Astrocyte of the cerebellum (primary cell): ENCODE measurements around the gene SKAP1.

Experiments
- DNase-seq: peaks from one replicate; pipeline ENCODE4 v3.0.0-alpha.2; 2011; ENCODE audit warnings: low read depth
- H3K4me3 ChIP-seq: 2 replicates; pipeline ENCODE4 v1.5.1; 2011; ENCODE audit warnings: mild to moderate bottlenecking, low read depth, low read length, moderate library complexity
- in situ Hi-C: cut with HindIII; loops from 2 replicates; pipeline ENCODE4 v1.10.0; 2017; ENCODE audit warnings: low sequenced_read_pairs
- TF ChIP-seq, protein P1 (sequence below): IDR thresholded peaks from 2 replicates; pipeline ENCODE4 v1.5.1; 2012; ENCODE audit warnings: low read length, low read depth, moderate library complexity, mild to moderate bottlenecking; ENCODE audit errors: missing control alignments

SKAP1 gene

DNA sequence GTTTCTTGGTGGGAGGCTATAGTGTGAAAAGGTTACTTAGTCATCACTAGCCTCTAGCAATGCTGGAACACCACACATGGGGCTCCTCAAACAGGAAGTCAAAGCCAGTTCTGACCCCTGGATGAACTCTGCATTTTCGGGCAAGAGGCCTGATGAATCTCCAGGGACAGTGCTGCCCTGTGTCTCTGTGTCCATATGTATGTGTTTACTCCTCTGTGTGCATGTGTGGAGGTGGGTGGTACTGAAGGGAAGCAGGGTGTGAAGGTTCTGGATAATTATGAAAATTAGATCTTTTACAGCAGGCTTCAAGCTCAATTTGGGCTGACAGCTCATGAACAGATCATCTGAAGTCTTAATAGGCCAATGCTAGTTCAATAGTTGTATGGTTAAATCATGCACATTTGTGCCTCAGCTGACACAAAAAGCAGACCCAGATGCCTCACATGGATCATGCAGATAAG lies 188.9 kb downstream of the SKAP1 start:
- in situ Hi-C loops: no loop called here
- TF ChIP-seq, protein P1, sequence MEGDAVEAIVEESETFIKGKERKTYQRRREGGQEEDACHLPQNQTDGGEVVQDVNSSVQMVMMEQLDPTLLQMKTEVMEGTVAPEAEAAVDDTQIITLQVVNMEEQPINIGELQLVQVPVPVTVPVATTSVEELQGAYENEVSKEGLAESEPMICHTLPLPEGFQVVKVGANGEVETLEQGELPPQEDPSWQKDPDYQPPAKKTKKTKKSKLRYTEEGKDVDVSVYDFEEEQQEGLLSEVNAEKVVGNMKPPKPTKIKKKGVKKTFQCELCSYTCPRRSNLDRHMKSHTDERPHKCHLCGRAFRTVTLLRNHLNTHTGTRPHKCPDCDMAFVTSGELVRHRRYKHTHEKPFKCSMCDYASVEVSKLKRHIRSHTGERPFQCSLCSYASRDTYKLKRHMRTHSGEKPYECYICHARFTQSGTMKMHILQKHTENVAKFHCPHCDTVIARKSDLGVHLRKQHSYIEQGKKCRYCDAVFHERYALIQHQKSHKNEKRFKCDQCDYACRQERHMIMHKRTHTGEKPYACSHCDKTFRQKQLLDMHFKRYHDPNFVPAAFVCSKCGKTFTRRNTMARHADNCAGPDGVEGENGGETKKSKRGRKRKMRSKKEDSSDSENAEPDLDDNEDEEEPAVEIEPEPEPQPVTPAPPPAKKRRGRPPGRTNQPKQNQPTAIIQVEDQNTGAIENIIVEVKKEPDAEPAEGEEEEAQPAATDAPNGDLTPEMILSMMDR: no peak
- DNase-seq: peak; percentile 37
- no peak overlapping the region for H3K4me3 ChIP-seq

DNA sequence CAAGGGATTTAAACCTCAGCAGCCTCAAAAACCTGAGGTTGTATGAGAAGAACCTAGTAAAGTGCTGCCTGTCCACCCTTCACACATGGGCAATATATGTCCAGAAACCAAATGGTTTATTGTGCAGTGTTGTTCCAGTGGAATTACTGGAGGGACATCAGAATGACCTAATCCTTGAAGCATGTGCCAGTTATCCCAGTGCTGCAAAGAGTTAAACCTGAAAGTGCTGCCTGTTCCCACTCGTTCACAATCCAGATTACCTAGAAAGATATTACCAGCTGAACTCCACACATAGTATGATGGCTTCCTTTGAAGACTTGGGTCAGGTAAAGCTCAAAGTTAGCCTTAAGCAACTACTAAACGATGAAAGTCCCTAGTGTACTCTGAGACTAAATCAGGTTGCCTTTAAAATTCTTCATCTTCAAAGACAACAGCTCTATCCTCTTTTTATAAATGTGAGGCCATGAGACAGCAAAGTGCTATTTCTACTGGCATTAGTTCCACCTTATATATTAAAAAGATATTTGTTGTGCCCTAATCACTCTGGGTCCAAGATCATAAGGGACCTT lies 189.4 kb downstream of the SKAP1 start:
- no peak for DNase-seq
- TF ChIP-seq, protein P1: no peak
- in situ Hi-C loops: no loop called here
- H3K4me3 ChIP-seq: no peak overlapping the region

DNA sequence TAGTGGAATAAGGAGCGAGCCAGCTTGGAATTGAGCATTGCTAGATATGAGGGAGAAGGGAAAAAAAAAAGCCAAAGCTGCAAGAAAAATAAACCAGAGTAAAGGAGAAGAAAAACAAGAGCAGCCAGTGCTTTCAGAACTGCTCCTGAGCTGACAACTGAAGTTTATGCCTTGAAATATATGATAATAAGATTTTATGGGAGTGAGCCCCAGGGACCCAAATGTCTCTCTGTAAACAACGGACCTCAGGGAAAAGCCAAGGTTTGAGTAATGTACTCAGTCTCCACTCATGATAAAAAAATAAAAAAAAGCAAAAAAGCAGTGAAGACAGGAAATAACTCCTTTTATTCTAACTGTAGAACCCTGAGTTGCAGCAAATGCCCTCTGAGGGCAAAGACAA lies 189.9 kb downstream of the SKAP1 start:
- TF ChIP-seq, protein P1: no peak
- no peak for DNase-seq
- no peak overlapping the region for H3K4me3 ChIP-seq
- in situ Hi-C loops: no loop called here

DNA sequence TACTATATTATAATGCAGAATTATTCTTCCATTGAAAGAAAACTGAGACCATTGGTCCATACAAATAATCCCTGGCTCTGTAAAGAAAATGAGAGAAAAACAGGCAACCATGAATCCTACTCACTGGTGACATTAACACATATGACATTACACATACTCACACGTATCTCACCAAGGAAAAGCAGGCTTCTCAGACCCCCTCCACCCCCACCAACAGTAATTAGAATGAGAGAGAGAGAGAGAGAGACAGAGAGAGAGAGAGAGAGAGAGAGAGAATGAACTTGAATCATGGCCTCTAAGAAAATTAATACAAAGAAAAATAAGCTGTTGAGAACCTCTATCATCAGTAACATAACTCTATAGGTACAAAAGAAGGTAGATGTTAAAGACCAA lies 190.4 kb downstream of the SKAP1 start:
- no peak overlapping the region for H3K4me3 ChIP-seq
- no peak for DNase-seq
- TF ChIP-seq, protein P1: no peak
- in situ Hi-C loops: no loop called here

DNA sequence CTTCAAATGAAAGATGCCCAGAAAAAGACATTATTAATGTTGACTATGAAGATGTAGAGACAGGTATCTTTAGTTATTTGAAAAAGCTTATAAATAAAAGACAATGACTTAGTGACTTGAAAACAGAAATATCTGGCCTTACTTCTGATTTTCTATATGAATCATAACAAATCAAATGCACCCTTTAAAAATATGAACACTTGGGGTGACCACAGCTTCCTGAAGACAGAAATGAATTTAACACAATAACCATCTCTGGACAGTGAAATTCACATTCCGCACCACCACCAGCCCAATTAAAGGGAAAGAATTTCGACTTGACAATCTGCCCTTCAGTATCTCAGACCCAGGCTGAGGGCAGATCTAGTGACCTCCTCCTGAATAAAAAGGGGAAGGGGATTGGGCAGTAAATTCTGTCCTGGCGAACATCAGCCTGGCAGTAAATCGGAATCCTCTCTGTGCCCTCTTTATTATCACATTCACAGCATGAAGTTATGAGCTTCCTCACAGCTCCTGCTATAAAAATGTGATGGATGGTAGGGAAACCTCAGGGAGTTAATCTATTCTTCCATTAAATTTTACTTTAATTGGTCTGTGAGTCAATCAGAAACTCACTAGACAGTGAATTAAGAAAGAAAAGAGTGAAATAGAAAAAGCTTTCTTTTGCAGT lies 190.9 kb downstream of the SKAP1 start:
- DNase-seq: no peak
- no peak overlapping the region for H3K4me3 ChIP-seq
- in situ Hi-C loops: no loop called here
- TF ChIP-seq, protein P1: no peak

DNA sequence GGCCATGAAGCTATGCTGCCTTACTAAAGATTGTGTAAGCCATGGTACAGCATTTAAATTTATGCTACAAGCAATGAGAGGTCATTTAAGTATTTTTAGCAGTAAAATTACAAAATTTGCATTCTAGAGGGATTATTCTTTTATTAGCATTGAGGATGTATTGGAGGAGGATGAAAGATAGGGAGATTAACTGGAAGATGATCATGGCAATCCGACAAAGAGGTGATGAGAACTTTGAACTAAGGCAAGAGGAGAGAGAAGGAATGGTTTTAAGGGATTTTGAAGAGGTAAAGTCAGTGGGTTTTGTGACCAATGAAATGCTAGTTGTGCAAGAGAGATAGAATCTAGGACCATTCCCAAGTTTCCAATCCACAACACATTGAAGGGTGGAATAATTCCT lies 192.6 kb downstream of the SKAP1 start:
- DNase-seq: no peak
- in situ Hi-C loops: no loop called here
- H3K4me3 ChIP-seq: no peak overlapping the region
- TF ChIP-seq, protein P1: no peak
